HG02642 (cell line): ENCODE data around the gene CEP152.

Source experiments
- ATAC-seq: cut with Tn5 transposase; IDR thresholded peaks from one replicate; pipeline ENCODE4 v1.9.1; 2021; ENCODE audit warnings: mild to moderate bottlenecking; ENCODE audit not compliant: unreplicated experiment, poor library complexity

Gene CEP152

DNA sequence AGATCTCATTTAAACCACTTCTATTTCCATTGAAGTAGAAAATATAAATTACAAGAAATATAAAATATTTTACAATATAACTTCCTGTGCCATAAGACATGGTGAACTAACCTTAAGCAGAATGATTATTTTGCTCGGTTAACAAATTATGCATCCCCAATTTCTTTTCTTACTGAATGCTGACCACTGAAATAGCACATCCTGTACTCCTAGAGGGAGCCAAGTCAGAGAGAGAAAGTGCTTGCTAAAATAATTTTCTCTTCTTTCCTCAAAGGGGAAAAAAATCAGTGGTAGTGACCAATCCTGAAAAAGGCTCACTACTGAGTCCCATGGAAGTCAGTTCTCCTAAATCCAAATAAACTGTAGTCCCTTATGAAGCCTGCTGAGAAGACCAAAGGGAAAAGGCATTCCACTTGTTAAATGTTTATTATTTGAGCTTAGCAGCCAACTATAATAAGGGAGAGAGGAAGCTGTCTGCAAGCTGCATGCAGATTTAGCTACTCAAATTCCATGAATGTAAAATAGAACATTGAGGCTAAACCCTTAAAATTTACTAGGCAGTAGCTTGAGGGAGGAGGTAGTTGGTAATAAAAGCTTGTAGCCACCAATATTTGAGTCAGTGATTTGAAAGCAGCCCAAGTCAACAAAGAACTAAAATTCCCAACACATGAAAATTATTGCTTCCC is 33.1 kb downstream of the CEP152 start:
- no peak for ATAC-seq

DNA sequence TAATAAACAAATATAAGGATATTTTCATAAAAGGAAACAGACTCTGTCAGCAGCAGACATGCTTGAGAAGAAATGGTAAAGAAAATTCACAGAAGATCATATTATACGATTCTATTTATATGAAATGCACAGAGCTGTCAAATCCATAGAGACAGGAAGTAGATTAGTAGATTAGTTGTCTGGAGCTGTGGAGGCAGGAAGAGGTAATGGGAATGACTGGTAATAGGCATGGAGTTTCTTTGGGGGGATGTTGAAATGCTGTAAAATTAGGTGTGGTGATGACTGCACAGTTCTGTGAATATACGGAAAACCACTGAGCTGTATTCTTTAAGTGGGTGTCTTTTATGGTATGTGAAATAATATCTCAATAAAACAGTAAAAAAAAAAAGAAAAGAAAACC is 35.3 kb downstream of the CEP152 start:
- ATAC-seq = no peak

DNA sequence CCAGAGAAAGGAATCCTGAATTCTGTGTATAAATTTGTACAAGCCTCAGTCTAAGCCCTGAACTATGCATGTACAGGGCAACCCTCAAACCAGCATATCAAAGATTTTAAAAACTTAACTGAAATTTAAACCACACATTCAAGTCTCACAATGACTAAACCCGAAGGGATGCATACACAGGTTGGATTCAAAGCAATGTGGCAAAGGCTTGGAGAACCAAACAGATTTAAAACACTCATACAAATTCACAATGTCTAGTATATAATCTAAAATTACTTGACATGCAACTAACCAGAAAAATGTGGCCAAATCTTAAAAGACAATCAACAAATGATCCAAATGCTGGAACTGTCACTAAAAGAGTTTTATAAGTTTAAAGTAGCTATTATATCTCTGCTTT is 36.4 kb downstream of the CEP152 start:
- no peak for ATAC-seq

DNA sequence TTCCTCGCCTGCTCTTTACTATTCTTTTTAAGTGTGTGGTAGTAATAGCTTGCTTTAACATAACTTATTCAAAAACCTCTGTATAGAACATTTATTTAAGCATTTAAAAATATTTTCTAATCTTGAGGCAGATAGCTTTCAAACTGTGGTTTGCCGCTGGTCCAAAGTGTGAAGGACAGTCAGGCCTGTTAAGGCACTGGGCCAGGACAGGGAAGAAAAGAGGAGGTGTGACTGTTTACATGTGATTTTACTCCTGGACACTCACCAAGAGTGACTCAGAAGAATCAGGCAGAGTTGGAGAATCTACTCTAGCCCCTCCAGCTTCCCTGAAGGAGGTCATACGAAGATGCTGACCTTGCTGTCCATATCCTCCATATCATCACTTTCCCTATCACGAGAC is 44.7 kb downstream of the CEP152 start:
- ATAC-seq = no peak

DNA sequence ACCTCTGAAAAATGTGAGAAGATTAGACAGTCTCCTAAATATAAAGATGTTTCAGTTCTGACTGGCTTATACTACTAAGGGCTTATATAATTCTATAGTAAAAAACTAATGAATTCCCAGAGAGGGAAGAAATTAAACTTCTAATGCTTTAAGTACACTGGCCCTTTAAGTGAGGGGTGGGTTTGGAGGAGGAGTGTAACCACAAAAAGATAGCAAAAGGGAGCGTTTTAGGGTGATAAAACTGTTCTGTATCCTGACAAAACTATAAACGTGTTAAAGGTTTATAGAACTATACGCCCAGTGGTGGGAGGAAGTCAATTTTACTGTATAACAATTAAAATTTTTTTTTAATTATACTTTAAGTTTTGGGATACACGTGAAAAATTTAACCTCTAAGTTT is 45.8 kb downstream of the CEP152 start:
- ATAC-seq = no peak

DNA sequence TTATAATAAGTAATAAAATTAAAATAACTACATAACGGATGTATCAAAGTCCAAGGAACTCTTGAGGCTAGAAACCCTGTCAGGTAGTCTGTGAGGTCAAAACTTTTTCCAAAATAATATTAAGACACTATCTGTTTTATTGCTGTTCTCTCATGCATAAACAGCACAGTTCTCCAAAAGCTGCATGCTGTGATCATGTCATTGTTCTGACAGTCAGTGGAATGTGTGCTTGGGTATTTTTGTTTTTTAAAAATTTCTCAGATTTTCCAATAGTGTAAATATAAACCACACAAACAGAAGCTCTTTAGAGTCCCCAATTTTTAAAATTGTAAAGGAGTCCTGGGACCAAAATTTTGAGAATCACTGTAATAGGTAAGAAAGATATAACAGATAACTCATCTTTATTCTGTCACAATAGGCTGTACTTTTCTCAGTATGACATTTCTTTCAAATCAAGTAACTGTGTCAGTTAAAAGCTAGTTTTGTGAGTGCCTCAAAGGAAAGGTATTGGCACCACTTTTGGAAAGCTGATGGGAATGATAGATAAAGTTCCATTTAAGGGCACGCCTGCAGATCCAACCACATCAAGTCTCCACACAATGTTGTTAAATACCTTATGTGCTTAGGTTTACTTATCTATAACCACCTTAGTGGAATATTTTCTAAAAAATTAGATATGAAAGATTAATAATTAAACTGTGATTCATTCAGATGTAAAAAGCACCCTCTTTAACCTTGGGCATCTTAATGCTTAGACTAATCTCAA is 49.3 kb downstream of the CEP152 start:
- no peak for ATAC-seq

DNA sequence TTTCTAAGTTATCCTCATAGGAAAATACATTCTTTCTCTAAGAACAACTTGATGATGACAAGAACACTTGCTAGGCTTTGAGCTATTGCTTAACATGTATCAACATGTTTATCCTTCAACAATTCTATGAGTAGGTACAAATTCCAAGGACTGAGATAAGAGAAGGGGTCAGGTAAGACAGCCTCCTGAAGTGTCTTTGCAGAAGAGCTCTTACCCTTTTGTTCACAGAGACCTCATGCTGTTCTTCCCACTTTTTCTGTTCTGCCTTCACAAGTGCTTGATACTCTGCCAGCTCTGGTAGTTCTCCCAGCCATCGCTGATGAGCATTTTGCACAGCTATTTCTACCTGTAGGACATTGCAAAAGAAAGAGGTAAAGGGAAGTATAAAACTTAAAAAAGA is 50.9 kb downstream of the CEP152 start:
- no peak for ATAC-seq

DNA sequence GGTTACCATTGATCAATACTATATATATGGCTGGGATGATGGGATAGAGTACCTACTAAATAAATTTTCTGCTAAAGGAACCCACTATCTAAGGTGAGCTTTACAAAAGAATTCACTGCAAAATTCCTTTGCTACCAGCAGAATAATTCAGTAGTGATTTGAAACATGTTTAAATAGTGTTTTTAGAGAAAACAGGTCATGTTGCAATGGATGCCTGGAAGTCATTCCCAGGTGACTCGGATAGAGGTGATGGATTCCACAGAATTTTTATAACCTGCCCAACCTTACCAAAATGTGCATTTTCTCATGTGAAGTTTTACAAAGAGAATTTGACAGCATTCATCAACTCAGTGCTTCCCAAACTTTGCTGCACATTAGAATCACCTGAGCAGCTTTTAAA is 53.2 kb downstream of the CEP152 start:
- no peak for ATAC-seq

DNA sequence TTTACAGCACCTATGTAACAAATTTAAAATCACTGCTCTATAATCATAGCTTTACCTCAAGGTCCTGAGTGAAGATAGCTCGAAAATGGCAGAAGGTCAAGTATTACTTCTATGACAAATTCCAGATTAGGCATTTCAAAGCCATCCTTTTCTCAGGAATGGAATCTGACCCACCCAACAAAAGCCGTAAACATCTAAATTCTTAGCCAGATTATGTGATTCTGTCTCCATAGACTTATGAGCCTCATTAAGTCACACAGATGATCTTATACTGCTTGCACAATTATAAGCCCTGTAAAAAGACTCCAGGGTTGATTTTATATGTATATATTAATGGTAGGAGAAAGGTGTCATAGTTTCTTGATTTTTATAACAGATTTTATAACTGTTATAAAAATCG is 56.9 kb downstream of the CEP152 start:
- no peak for ATAC-seq

DNA sequence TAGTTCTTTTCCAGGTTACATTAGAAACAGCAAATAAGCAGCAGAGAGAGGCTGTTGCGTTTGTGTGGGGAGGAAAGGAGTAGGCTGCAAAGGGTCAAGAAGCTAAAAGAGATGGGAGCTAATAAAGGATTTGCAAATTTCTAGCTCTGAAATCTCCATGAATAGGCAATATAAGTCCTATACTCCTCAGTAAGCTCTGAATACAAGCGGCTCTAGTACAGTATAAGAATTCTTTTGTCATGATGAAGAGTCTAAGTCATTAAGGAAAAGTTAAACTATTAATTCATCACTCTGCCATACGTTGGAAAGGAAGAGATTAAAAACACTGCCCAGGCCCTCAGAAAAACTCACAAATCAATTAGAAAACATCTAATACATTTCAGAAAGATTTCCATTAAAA is 59.3 kb downstream of the CEP152 start:
- ATAC-seq = no peak

DNA sequence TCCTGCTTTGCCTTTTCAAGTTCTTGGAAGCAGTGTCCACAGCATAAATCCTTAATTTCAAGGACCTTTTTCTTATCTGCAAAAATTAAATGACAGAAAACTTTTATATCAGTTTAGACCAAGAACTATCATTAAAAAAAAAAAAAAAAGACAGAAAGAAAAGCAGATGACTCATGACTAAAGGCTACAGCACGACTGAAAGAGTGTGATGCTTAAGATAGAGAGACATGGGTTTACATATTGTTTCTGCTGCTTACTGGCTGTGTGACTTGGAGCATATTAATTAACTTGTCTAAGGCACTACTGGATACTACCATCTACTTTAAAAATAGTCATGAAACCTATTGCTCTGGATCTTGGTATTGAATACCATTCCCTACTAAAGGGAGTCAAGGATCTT is 62.3 kb downstream of the CEP152 start:
- no peak for ATAC-seq

DNA sequence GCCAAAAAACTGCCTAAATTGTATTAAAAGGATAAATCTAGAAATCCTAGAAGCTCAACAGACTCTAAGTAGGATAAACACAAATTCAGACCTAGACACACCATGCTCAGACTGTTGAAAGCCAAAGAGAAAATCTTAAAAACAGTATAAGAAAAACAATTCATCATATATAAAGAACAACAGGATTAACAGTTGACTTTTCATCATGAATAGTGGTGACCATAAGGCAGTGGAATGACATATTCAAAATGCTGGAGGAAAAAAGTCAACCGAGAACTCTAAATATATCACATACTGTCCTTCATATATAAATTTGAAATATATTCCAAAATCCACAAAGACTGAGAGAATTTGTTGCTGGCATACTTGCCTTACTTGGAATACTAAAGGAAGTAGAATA is 77.3 kb downstream of the CEP152 start:
- no peak for ATAC-seq

DNA sequence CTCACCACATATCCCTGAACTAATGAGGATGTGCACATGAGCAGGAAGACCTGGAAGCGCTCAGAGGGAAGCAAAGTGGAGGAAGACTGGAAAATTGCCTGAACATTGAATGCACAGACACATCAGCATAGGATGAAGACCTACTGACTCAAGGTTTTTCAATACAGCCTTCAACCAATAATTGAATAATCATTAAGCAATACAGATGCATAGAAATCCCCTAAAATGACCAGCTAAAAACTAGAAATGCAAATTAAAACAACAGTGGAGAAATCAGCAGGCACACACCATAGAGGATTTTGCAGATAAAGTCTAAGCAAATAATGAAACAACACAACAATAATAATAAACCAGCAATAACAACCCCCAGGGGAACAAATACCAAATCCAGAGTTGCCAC is 80.4 kb downstream of the CEP152 start:
- no peak for ATAC-seq

DNA sequence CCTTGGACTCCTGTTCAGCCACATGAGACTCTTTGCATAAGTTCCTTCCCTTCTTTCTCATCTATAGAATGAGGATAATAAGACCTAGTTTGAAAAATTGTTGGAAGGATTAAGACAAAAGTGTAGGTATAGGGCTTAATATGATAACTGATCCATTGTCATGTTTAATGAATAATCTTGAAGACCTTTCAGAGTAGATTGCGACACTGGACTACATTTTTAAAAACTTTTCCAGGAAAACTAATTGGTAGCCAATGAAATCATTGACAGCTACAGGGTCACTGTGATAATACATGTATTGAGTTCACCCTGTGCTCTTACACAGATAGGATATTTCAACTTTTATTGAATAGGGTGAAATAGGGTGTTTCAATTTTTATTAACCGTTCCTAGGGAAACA is 86.9 kb downstream of the CEP152 start:
- ATAC-seq = no peak

DNA sequence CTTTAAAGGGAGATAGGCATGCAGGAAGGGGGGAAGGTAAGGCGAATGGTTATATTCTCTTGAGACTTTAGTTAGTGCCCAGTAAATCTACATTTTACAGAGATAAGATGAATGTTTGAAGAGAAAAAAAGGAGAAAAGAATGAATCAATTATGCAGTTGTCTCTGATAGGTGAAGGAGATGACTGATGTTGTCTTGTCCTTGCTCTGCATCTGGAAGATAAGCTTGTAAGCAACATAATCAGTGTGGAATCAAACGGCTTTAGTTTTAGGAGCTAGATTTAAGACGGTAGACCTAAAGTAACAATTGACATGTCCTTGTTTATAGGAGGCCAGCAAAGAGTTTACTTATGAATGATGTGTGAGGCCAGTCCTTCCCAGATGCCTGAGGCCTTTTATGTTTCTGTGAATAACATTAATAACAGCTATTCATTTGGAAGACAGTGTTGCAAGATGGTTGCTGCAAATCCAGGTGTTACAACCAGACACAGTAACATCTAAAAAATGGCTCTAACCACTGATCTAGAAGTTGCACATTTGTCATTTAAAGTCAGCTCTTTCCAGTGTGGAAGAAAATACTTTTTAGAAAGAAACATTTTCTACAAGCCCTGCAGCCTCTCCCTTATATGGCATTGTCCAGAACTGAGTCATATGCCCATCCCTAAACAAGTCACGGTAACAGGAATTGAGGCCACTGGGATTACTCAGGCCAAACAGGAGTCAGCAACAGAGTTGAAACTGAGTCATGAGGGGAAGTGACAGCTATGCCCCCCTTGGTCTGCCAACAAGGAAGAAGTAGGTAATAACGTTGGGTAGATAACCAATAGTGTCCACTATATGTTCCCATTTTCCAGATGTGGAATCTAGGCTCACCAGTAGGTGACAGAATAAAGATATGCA is 87.9 kb downstream of the CEP152 start:
- no peak for ATAC-seq

DNA sequence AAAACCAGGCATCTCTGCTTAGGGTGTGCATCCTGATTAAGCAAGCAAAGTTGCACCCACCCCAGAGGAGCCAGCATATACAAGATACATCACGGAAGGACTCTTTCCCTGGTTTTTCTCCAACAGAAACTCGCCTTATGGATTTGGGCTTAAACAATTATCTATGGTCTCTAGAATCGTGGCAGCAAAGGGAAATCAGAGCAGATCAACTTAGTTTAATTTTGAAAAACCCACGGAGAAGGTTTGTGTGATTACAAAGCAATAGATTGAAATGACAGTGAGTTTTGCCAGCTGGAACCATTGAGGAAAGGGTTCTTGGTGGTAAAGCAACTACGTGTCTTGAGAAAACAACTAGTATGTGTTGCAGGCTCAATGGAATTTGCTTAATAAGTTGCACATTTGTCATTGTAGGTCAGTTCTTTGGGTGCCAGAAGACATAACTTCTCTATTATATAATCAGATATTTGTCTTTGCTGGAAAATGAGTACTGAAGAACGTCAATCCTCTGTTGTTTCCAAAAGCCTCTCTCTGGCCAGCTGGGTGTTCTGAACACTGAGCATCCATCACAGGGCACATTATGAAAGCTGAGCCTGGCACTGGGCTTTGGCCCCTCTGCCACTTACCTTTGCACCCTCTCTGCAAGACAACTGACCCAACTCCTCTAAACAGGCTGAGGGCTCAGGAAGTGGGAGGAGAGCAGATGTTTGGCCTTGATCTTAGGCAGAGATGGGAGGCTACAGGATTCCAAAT is 89.6 kb downstream of the CEP152 start:
- ATAC-seq = no peak

DNA sequence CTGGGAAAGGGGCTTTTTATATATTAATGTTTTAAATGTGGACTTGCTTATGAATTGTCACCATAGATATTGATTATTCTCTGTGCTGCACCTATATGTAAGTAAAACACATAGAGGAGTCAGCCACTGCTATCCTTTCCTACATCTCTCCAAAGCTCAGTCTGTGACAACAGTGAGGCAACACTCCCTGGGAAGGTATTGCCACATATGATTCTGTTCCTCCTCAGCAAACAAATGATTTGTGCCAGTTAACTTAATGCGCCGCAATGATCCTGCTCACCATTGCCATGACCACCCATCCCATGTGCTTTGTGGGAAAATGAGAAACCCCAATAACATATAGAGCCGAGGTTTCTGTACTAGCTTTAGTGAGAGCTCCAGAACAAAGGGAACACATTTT is 90.2 kb downstream of the CEP152 start:
- ATAC-seq = no peak

DNA sequence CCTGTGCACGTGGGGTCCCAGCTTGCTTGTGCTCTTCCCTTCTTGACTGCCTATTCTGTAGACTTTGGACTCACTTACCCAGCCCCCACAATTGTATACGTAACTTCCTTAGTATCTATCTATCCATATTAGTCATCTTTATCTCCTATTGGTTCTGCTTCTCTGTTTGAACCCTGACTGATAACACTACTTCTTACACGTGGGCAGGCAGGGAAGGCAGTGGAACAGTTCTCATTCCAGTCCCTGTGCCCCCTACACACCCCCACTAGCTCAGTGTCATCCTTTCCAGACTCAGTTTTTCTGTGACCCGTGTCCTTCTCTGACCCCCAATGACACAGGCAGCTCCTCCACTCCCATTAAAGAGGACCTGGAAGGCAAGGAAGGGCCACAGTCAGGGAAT is 91.2 kb downstream of the CEP152 start:
- no peak for ATAC-seq

DNA sequence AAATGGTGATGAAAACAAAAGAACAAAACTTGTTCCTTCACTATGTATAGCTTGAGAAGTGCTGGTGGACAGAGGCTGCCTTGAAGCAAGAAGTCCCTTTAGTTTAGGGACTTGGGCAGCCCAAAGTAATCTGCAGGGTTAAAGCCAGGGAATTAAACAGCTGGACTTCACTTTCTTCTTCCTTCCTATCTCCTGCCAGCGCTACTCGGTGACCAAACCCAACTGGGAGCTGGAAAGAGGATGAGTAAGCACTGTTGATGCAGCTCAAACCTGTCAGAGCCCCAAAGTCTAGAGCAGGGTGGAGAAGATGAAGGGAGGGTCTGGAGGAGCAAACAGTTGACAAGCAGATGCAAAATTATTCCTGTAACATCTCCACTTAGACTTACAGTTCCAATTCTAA is 92.2 kb downstream of the CEP152 start:
- no peak for ATAC-seq

DNA sequence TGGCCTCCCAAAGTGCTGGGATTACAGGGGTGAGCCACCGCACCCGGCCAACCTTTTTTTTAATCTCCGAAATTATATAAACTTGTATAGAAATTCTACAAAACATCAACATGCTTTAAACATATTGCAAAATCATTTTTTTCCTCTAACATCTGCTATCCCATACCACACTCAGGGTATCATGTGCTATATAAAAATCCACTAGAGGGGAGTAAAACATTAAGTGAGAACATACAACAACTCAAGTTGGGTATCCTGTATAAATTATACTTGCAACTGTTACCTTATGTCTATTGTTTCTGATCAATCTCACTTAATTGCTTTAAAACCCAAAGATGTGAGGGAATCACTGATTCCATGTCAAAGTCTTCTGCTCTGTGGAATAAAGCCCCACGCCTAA is 93.4 kb downstream of the CEP152 start:
- ATAC-seq = no peak

DNA sequence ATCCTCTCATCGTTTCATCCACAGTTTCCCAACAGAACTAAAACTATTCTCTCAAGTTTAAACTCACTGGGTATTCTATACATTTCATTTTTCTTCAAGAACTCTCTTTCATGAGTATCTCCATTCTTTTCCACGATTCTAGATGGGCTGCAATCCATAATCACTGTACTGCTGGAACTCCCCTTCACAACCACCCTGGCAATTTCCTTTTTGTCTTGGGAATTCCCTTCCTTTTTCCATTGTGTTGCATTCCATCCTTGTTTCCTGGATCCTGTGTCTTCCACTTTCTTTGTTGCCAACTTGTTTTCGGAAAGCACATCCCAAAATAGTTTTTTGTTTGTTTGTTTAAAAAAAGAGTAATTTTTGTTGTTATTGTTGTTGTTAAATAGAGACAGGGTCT is 98.3 kb downstream of the CEP152 start:
- no peak for ATAC-seq
